Liver (tissue), 9 donors: ENCODE results near the gene RABL6. TPM values are rescaled to one million over a fixed set of nuclear protein-coding genes. Genes with fewer than 3 reads are reported as not detected.
A peak's percentile ranks its signal among the peaks of the same experiment; 100 is the strongest.
"Not testable (repeated sequence)": the region's sequence is repeated elsewhere in the genome, so short reads cannot be mapped to it uniquely, and the experiment has no call there.

Experiments used
- DNase-seq: peaks from one replicate; pipeline ENCODE4 v3.0.0-alpha.2; 2017; ENCODE audit warnings: low spot score
- H3K27ac ChIP-seq, 2 donors: one replicate each; pipeline ENCODE4 v1.7.0; 2013; ENCODE audit warnings: inconsistent platforms in 2 of 2, low read length in 2 of 2, control low read depth in 1 of 2, low read depth in 1 of 2, mild to moderate bottlenecking in 1 of 2
- H3K27me3 ChIP-seq, 4 donors: one replicate each; pipeline versions ENCODE4 v1.6.1 to v1.7.0; 2013; ENCODE audit warnings: low read length in 3 of 4, inconsistent platforms in 1 of 4, mild to moderate bottlenecking in 1 of 4, moderate library complexity in 1 of 4; ENCODE audit not compliant: control insufficient read depth in 4 of 4, insufficient read depth in 4 of 4
- H3K36me3 ChIP-seq, 4 donors: one replicate each; pipeline versions ENCODE4 v1.6.1 to v1.7.0; 2013; ENCODE audit warnings: low read length in 3 of 4, mild to moderate bottlenecking in 3 of 4, low read depth in 1 of 4, moderate library complexity in 1 of 4; ENCODE audit not compliant: control insufficient read depth in 4 of 4, insufficient read depth in 3 of 4
- H3K4me1 ChIP-seq, 4 donors: one replicate each; pipeline versions ENCODE4 v1.6.1 to v1.7.0; 2013; ENCODE audit warnings: low read length in 3 of 4, mild to moderate bottlenecking in 3 of 4, moderate library complexity in 1 of 4; ENCODE audit not compliant: control insufficient read depth in 4 of 4, insufficient read depth in 4 of 4
- H3K4me3 ChIP-seq, 3 donors: one replicate each; pipeline versions ENCODE4 v1.6.1 to v1.7.0; 2013; ENCODE audit warnings: low read length in 3 of 3, control low read depth in 1 of 3, low read depth in 1 of 3, mild to moderate bottlenecking in 1 of 3
- H3K9ac ChIP-seq, 2 donors: one replicate each; pipeline ENCODE4 v1.7.0; 2013; ENCODE audit warnings: low read length in 2 of 2, mild to moderate bottlenecking in 2 of 2, moderate library complexity in 2 of 2, control low read depth in 1 of 2, low read depth in 1 of 2
- H3K9me3 ChIP-seq, 4 donors: one replicate each; pipeline versions ENCODE4 v1.6.1 to v1.7.0; 2013; ENCODE audit warnings: low read length in 3 of 4; ENCODE audit not compliant: control insufficient read depth in 4 of 4
- EGR1 ChIP-seq, 2 donors: IDR thresholded peaks; 2 replicates each; pipeline ENCODE4 v1.6.1; 2016 to 2018; ENCODE audit warnings: antibody characterized with exemption in 2 of 2, low read depth in 2 of 2
- FOXA1 ChIP-seq: IDR thresholded peaks from 2 replicates; pipeline ENCODE4 v1.6.1; 2016; ENCODE audit warnings: antibody characterized with exemption
- FOXA2 ChIP-seq: IDR thresholded peaks from 2 replicates; pipeline ENCODE4 v1.6.1; 2016; ENCODE audit warnings: antibody characterized with exemption
- GABPA ChIP-seq, 2 donors: IDR thresholded peaks in 1 of 2; conservative IDR thresholded peaks in 1 of 2; 2 replicates each; pipeline ENCODE4 v1.6.1; 2016; ENCODE audit warnings: antibody characterized with exemption in 2 of 2, mild to moderate bottlenecking in 1 of 2, moderate library complexity in 1 of 2
- HNF4A ChIP-seq, 2 donors: conservative IDR thresholded peaks; 2 replicates each; pipeline ENCODE4 v1.6.1; 2016; ENCODE audit warnings: antibody characterized with exemption in 2 of 2, mild to moderate bottlenecking in 2 of 2
- HNF4G ChIP-seq: IDR thresholded peaks from 2 replicates; pipeline ENCODE4 v1.6.1; 2016; ENCODE audit warnings: antibody characterized with exemption
- NR2F2 ChIP-seq: IDR thresholded peaks from 2 replicates; pipeline ENCODE4 v1.6.1; 2016; ENCODE audit warnings: antibody characterized with exemption
- REST ChIP-seq: IDR thresholded peaks from 2 replicates; pipeline ENCODE4 v1.6.1; 2016; ENCODE audit warnings: antibody characterized with exemption, mild to moderate bottlenecking
- RXRA ChIP-seq, 2 donors: IDR thresholded peaks; 2 replicates each; pipeline ENCODE4 v1.6.1; 2017 to 2018; ENCODE audit warnings: antibody characterized with exemption in 2 of 2, mild to moderate bottlenecking in 1 of 2
- SP1 ChIP-seq: IDR thresholded peaks from 2 replicates; pipeline ENCODE4 v1.6.1; 2018; ENCODE audit warnings: antibody characterized with exemption, mild to moderate bottlenecking
- TAF1 ChIP-seq: conservative IDR thresholded peaks from 2 replicates; pipeline ENCODE4 v1.6.1; 2016; ENCODE audit warnings: antibody characterized with exemption, mild to moderate bottlenecking
- YY1 ChIP-seq: IDR thresholded peaks from 2 replicates; pipeline ENCODE4 v1.6.1; 2016; ENCODE audit warnings: antibody characterized with exemption, mild to moderate bottlenecking
- WGBS: extraction: QIAGEN DNeasy Blood & Tissue Kit; methylation state at CpG from one replicate; pipeline ENCODE4 v1.1.7; 2013; 5-methylcytosine and 5-hydroxymethylcytosine counted together
- polyA plus RNA-seq, 2 donors: library from polyadenylated mRNA; stranded (reverse) in 1 of 2; unstranded in 1 of 2; fragments of 200-250 nt in 1 of 2; fragments of >200 nt in 1 of 2; fragmentation: Nextera tagmentation in 1 of 2; extraction: Ambion mirVana in 1 of 2; gene quantifications; one replicate each; pipeline versions ENCODE4 v1.2.1 to v1.2.3, GENCODE V29; 2013 to 2015
- total RNA-seq, 2 donors: library from RNA; depleted of rRNA; stranded (reverse); fragments of >200 nt; gene quantifications; one replicate each; pipeline ENCODE4 v1.2.3, GENCODE V29; 2014
- TF ChIP-seq, protein P1 (sequence below): IDR thresholded peaks from 2 replicates; pipeline ENCODE4 v1.6.1; 2016; ENCODE audit warnings: antibody characterized with exemption
- TF ChIP-seq, protein P2 (sequence below): IDR thresholded peaks from 2 replicates; pipeline ENCODE4 v1.6.1; 2016; ENCODE audit warnings: antibody characterized with exemption
- TF ChIP-seq, protein P3 (sequence below): fragments of 150-350 bp; IDR thresholded peaks from 2 replicates; pipeline ENCODE4 v1.5.1; 2017; ENCODE audit warnings: improper control_type of control experiment, low read depth, low read length; ENCODE audit not compliant: missing input control
- donor health status: healthy.
- donor health status: healthy.
- donor health status: healthy.
- donor health status: healthy.
- donor health status: healthy.

RABL6 gene
- total and polyA plus RNA-seq, 4 donors: 3.6 to 32.6 (median 10.7) TPM

GRCh38 chr9:136796238-136796774, 11.4 kb upstream of the RABL6 start, which contains the start of gene CCDC183:
CCDC183 (plus strand) TSS chr9:136796338; CDS start chr9:136796398, 60 bp downstream.
- Histone ChIP-seq H3K4me3 (no peak within 1 kb of the TSS), H3K27me3 (no peaks in the 10 kb centered on the region), H3K9ac (no peak within 1 kb of the TSS), H3K27ac (no peak within 1 kb of the TSS), H3K4me1 (peaks cover 19 to 40% (median 35%) of the 10 kb centered on the region in 4 donors), H3K9me3 (no peaks in the 10 kb centered on the region), H3K36me3 (peaks cover 0 to 2% (median under 1%) of the 10 kb centered on the region in 4 donors)
- TF ChIP-seq FOXA2: no peak
- no peak for TF ChIP-seq YY1
- TF ChIP-seq, protein P1, sequence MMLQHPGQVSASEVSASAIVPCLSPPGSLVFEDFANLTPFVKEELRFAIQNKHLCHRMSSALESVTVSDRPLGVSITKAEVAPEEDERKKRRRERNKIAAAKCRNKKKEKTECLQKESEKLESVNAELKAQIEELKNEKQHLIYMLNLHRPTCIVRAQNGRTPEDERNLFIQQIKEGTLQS: no peak
- no peak for TF ChIP-seq RXRA (IDR thresholded peaks at IDR 0.05)
- no peak for TF ChIP-seq HNF4G
- no peak for TF ChIP-seq NR2F2
- TF ChIP-seq, protein P2, sequence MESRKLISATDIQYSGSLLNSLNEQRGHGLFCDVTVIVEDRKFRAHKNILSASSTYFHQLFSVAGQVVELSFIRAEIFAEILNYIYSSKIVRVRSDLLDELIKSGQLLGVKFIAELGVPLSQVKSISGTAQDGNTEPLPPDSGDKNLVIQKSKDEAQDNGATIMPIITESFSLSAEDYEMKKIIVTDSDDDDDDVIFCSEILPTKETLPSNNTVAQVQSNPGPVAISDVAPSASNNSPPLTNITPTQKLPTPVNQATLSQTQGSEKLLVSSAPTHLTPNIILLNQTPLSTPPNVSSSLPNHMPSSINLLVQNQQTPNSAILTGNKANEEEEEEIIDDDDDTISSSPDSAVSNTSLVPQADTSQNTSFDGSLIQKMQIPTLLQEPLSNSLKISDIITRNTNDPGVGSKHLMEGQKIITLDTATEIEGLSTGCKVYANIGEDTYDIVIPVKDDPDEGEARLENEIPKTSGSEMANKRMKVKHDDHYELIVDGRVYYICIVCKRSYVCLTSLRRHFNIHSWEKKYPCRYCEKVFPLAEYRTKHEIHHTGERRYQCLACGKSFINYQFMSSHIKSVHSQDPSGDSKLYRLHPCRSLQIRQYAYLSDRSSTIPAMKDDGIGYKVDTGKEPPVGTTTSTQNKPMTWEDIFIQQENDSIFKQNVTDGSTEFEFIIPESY: no peak
- TF ChIP-seq GABPA (IDR thresholded peaks at IDR 0.05 in 1 of 2, conservative IDR thresholded peaks at IDR 0.05 in 1 of 2): no peak
- no peak for TF ChIP-seq HNF4A (conservative IDR thresholded peaks at IDR 0.05)
- no peak for TF ChIP-seq TAF1
- no peak for TF ChIP-seq FOXA1
- TF ChIP-seq, protein P3, sequence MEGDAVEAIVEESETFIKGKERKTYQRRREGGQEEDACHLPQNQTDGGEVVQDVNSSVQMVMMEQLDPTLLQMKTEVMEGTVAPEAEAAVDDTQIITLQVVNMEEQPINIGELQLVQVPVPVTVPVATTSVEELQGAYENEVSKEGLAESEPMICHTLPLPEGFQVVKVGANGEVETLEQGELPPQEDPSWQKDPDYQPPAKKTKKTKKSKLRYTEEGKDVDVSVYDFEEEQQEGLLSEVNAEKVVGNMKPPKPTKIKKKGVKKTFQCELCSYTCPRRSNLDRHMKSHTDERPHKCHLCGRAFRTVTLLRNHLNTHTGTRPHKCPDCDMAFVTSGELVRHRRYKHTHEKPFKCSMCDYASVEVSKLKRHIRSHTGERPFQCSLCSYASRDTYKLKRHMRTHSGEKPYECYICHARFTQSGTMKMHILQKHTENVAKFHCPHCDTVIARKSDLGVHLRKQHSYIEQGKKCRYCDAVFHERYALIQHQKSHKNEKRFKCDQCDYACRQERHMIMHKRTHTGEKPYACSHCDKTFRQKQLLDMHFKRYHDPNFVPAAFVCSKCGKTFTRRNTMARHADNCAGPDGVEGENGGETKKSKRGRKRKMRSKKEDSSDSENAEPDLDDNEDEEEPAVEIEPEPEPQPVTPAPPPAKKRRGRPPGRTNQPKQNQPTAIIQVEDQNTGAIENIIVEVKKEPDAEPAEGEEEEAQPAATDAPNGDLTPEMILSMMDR: no peak
- no peak for DNase-seq
- 60% methylated on average over 5 of the region's 5 CpGs for WGBS

DNA sequence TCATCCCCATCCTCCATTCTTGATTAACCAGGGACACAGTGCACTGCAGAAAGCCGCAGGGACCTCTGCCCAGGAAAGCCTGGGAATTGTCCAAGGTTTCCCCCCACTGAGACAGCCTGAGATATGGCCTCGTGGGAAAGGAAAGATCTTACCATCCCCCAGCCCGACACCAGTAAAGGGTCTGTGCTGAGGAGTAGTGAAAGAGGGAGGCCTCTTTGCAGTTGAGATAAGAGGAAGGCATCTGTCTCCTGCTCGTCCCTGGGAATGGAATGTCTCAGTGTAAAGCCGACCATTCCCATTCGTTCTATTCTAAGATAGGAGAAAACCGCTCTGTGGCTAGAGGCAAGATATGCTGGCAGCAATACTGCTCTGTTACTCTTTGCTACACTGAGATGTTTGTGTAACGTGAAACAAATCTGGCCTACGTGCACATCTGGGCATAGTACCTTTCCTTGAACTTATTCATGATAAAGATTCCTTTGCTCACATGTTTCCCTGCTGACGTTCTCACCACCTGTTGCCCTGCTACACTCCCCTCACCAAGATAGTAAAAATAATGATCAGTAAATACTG, 10.9 kb upstream of the RABL6 start:
- H3K27ac ChIP-seq, H3K4me3 ChIP-seq, H3K9me3 ChIP-seq, H3K9ac ChIP-seq, H3K27me3 ChIP-seq, DNase-seq, H3K36me3 ChIP-seq: not testable (repeated sequence)
- TF ChIP-seq NR2F2 (peak; percentile 61), SP1 (peak; percentile 57), RXRA (IDR thresholded peaks at IDR 0.05) (peak in 1 of 2 donors; percentile 24)
- WGBS: 26% methylated on average over 10 of the region's 10 CpGs
- H3K4me1 ChIP-seq: peaks cover 17 to 35% (median 31%) of the 10 kb centered on the region in 4 donors

- 74% methylated on average over 6 of the region's 6 CpGs for WGBS
- Histone ChIP-seq H3K4me1 (peaks cover 13 to 27% (median 24%) of the 10 kb centered on the region in 4 donors), H3K27me3 (no peaks in the 10 kb centered on the region), H3K9me3 (no peaks in the 10 kb centered on the region), H3K36me3 (no peaks in the 10 kb centered on the region), H3K4me3 (no peak overlapping the region), H3K9ac (no peak overlapping the region), H3K27ac (no peak overlapping the region)
- TF ChIP-seq HNF4G: no peak
- no peak for TF ChIP-seq YY1
- TF ChIP-seq, protein P3: no peak
- TF ChIP-seq FOXA1: no peak
- no peak for TF ChIP-seq NR2F2
- no peak for TF ChIP-seq REST
- TF ChIP-seq EGR1 (IDR thresholded peaks at IDR 0.05; ENCODE audit: low read depth in 2 of 2): no peak
- no peak for TF ChIP-seq FOXA2
- DNase-seq: no peak
Observed at GRCh38 chr9:136798708-136799078, 9.1 kb upstream of the RABL6 start.
